HL-60 (cell line): ENCODE data around the gene NINJ1.

Experiments
- POLR2AphosphoS5 ChIP-seq: IDR thresholded peaks from 2 replicates; pipeline ENCODE4 v1.6.1; 2012; ENCODE audit warnings: low read depth
- SPI1 ChIP-seq: IDR thresholded peaks from 2 replicates; pipeline ENCODE4 v1.6.1; 2012; ENCODE audit warnings: low read depth, mild to moderate bottlenecking, borderline replicate concordance
- TF ChIP-seq, protein P1 (sequence below): IDR thresholded peaks from one replicate; pipeline ENCODE4 v1.5.1; 2011; ENCODE audit warnings: low read length, control low read depth, inconsistent platforms; ENCODE audit not compliant: insufficient read depth
- TF ChIP-seq, protein P2 (sequence below): IDR thresholded peaks from 2 replicates; pipeline ENCODE4 v1.6.1; 2012; ENCODE audit warnings: low read depth; ENCODE audit not compliant: insufficient replicate concordance

DNA sequence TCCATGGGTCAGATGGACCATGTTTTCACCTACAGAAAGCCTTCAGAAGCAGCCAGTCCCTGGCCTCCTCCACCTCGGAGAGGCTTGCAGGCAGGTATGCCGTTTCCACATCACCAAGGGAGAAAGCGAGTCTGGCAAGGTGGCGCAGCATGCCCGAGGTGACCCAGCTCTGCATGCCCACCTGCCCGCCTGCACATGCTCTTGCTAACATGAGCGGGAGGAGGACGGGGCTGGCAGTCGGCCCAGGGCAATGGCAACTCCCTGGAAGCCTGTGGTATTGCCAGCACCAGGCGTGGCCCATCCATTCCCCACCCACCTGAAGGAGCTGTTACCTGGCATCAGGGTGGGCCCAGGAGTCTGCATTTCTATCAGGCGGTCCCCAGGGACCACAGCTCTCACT lies 3.3 kb upstream of the NINJ1 start:
- TF ChIP-seq, protein P1, sequence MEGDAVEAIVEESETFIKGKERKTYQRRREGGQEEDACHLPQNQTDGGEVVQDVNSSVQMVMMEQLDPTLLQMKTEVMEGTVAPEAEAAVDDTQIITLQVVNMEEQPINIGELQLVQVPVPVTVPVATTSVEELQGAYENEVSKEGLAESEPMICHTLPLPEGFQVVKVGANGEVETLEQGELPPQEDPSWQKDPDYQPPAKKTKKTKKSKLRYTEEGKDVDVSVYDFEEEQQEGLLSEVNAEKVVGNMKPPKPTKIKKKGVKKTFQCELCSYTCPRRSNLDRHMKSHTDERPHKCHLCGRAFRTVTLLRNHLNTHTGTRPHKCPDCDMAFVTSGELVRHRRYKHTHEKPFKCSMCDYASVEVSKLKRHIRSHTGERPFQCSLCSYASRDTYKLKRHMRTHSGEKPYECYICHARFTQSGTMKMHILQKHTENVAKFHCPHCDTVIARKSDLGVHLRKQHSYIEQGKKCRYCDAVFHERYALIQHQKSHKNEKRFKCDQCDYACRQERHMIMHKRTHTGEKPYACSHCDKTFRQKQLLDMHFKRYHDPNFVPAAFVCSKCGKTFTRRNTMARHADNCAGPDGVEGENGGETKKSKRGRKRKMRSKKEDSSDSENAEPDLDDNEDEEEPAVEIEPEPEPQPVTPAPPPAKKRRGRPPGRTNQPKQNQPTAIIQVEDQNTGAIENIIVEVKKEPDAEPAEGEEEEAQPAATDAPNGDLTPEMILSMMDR = no peak
- TF ChIP-seq, protein P2, sequence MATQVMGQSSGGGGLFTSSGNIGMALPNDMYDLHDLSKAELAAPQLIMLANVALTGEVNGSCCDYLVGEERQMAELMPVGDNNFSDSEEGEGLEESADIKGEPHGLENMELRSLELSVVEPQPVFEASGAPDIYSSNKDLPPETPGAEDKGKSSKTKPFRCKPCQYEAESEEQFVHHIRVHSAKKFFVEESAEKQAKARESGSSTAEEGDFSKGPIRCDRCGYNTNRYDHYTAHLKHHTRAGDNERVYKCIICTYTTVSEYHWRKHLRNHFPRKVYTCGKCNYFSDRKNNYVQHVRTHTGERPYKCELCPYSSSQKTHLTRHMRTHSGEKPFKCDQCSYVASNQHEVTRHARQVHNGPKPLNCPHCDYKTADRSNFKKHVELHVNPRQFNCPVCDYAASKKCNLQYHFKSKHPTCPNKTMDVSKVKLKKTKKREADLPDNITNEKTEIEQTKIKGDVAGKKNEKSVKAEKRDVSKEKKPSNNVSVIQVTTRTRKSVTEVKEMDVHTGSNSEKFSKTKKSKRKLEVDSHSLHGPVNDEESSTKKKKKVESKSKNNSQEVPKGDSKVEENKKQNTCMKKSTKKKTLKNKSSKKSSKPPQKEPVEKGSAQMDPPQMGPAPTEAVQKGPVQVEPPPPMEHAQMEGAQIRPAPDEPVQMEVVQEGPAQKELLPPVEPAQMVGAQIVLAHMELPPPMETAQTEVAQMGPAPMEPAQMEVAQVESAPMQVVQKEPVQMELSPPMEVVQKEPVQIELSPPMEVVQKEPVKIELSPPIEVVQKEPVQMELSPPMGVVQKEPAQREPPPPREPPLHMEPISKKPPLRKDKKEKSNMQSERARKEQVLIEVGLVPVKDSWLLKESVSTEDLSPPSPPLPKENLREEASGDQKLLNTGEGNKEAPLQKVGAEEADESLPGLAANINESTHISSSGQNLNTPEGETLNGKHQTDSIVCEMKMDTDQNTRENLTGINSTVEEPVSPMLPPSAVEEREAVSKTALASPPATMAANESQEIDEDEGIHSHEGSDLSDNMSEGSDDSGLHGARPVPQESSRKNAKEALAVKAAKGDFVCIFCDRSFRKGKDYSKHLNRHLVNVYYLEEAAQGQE = no peak
- no peak for TF ChIP-seq POLR2AphosphoS5
- no peak for TF ChIP-seq SPI1
